ENCODE results near the gene NSG1. TPM values are rescaled to one million over a fixed set of nuclear protein-coding genes. Genes with fewer than 3 reads are reported as not detected.

NSG1 gene
- polyA plus RNA-seq, 4 donors = 0.27 to 12.2 (median 8.2) TPM; not detected in 1

GRCh38 chr4:4422856-4423499, 36.1 kb downstream of the NSG1 start:
- H3K27ac ChIP-seq (ENCODE audit: low read depth in 1 of 3, low read length in 2 of 3) = no peak overlapping the region
- DNase-seq (peak in 1 of 2 donors; percentile 11), FAIRE-seq (no peak)
- WGBS, 3 donors = 69 to 83% (median 80%) methylated on average over 12 of the region's 12 CpGs
- H3K9me3 ChIP-seq (ENCODE audit: control insufficient read depth in 2 of 2, insufficient read depth in 1 of 2, low read depth in 1 of 2, low read length in 1 of 2) = no peaks in the 10 kb centered on the region
- no peaks in the 10 kb centered on the region for H3K27me3 ChIP-seq (ENCODE audit: control insufficient read depth in 3 of 3, insufficient read depth in 3 of 3, low read length in 3 of 3)
- peaks cover 16 to 60% (median 20%) of the 10 kb centered on the region in 3 donors for H3K36me3 ChIP-seq (ENCODE audit: control insufficient read depth in 3 of 3, insufficient read depth in 2 of 3, low read depth in 1 of 3, low read length in 3 of 3)
- H3K4me1 ChIP-seq (ENCODE audit: control insufficient read depth in 3 of 3, insufficient read depth in 2 of 3, low read depth in 1 of 3, low read length in 2 of 3) = peaks cover 0 to 13% (median 0%) of the 10 kb centered on the region in 3 donors
- H3K4me3 ChIP-seq (ENCODE audit: low read depth in 1 of 3, low read length in 3 of 3) = no peak overlapping the region

GRCh38 chr4:4423706-4424498, 37.0 kb downstream of the NSG1 start:
- Histone ChIP-seq H3K27ac (ENCODE audit: low read depth in 1 of 3, low read length in 2 of 3) (no peak overlapping the region), H3K36me3 (ENCODE audit: control insufficient read depth in 3 of 3, insufficient read depth in 2 of 3, low read depth in 1 of 3, low read length in 3 of 3) (peaks cover 13 to 62% (median 16%) of the 10 kb centered on the region in 3 donors)
- FAIRE-seq = no peak

GRCh38 chr4:4424499-4425115, 37.7 kb downstream of the NSG1 start:
- H3K4me1 ChIP-seq (ENCODE audit: control insufficient read depth in 3 of 3, insufficient read depth in 2 of 3, low read depth in 1 of 3, low read length in 2 of 3) = peaks cover 0 to 13% (median 0%) of the 10 kb centered on the region in 3 donors
- H3K27me3 ChIP-seq (ENCODE audit: control insufficient read depth in 3 of 3, insufficient read depth in 3 of 3, low read length in 3 of 3) = no peaks in the 10 kb centered on the region
- H3K36me3 ChIP-seq (ENCODE audit: control insufficient read depth in 3 of 3, insufficient read depth in 2 of 3, low read depth in 1 of 3, low read length in 3 of 3) = peaks cover 13 to 61% (median 14%) of the 10 kb centered on the region in 3 donors
- no peak overlapping the region for H3K4me3 ChIP-seq (ENCODE audit: low read depth in 1 of 3, low read length in 3 of 3)
- FAIRE-seq (no peak), DNase-seq (no peak)
- no peaks in the 10 kb centered on the region for H3K9me3 ChIP-seq (ENCODE audit: control insufficient read depth in 2 of 2, insufficient read depth in 1 of 2, low read depth in 1 of 2, low read length in 1 of 2)
- H3K27ac ChIP-seq (ENCODE audit: low read depth in 1 of 3, low read length in 2 of 3) = no peak overlapping the region
- WGBS, 3 donors = 88 to 92% (median 92%) methylated on average over 8 of the region's 8 CpGs

More at GRCh38 chr4:4423706-4424498, 37.0 kb downstream of the NSG1 start:
- Histone ChIP-seq H3K4me3 (ENCODE audit: low read depth in 1 of 3, low read length in 3 of 3) (no peak overlapping the region), H3K27me3 (ENCODE audit: control insufficient read depth in 3 of 3, insufficient read depth in 3 of 3, low read length in 3 of 3) (no peaks in the 10 kb centered on the region), H3K9me3 (ENCODE audit: control insufficient read depth in 2 of 2, insufficient read depth in 1 of 2, low read depth in 1 of 2, low read length in 1 of 2) (no peaks in the 10 kb centered on the region), H3K4me1 (ENCODE audit: control insufficient read depth in 3 of 3, insufficient read depth in 2 of 3, low read depth in 1 of 3, low read length in 2 of 3) (peaks cover 0 to 13% (median 0%) of the 10 kb centered on the region in 3 donors)
- DNase-seq = peak in 1 of 2 donors; percentile 18
- 78 to 86% (median 82%) methylated on average over 9 of the region's 9 CpGs for WGBS, 3 donors

GRCh38 chr4:4425119-4425690, 38.3 kb downstream of the NSG1 start:
- no peak overlapping the region for H3K27ac ChIP-seq (ENCODE audit: low read depth in 1 of 3, low read length in 2 of 3)
- FAIRE-seq (no peak), DNase-seq (no peak)
- no peak overlapping the region for H3K4me3 ChIP-seq (ENCODE audit: low read depth in 1 of 3, low read length in 3 of 3)
- no peaks in the 10 kb centered on the region for H3K27me3 ChIP-seq (ENCODE audit: control insufficient read depth in 3 of 3, insufficient read depth in 3 of 3, low read length in 3 of 3)
- 89 to 92% (median 91%) methylated on average over 13 of the region's 13 CpGs for WGBS, 3 donors
- H3K9me3 ChIP-seq (ENCODE audit: control insufficient read depth in 2 of 2, insufficient read depth in 1 of 2, low read depth in 1 of 2, low read length in 1 of 2) = no peaks in the 10 kb centered on the region
- peaks cover 0 to 13% (median 0%) of the 10 kb centered on the region in 3 donors for H3K4me1 ChIP-seq (ENCODE audit: control insufficient read depth in 3 of 3, insufficient read depth in 2 of 3, low read depth in 1 of 3, low read length in 2 of 3)
- peaks cover 10 to 56% (median 13%) of the 10 kb centered on the region in 3 donors for H3K36me3 ChIP-seq (ENCODE audit: control insufficient read depth in 3 of 3, insufficient read depth in 2 of 3, low read depth in 1 of 3, low read length in 3 of 3)

GRCh38 chr4:4425696-4426095, 38.8 kb downstream of the NSG1 start:
- H3K27me3 ChIP-seq (ENCODE audit: control insufficient read depth in 3 of 3, insufficient read depth in 3 of 3, low read length in 3 of 3) = no peaks in the 10 kb centered on the region
- H3K27ac ChIP-seq (ENCODE audit: low read depth in 1 of 3, low read length in 2 of 3) = no peak overlapping the region
- H3K4me1 ChIP-seq (ENCODE audit: control insufficient read depth in 3 of 3, insufficient read depth in 2 of 3, low read depth in 1 of 3, low read length in 2 of 3) = peaks cover 0 to 13% (median 0%) of the 10 kb centered on the region in 3 donors
- DNase-seq (no peak), FAIRE-seq (no peak)
- no peak overlapping the region for H3K4me3 ChIP-seq (ENCODE audit: low read depth in 1 of 3, low read length in 3 of 3)
- WGBS, 3 donors = 90 to 94% (median 93%) methylated on average over 7 of the region's 7 CpGs
- H3K36me3 ChIP-seq (ENCODE audit: control insufficient read depth in 3 of 3, insufficient read depth in 2 of 3, low read depth in 1 of 3, low read length in 3 of 3) = peaks cover 10 to 51% (median 11%) of the 10 kb centered on the region in 3 donors
- no peaks in the 10 kb centered on the region for H3K9me3 ChIP-seq (ENCODE audit: control insufficient read depth in 2 of 2, insufficient read depth in 1 of 2, low read depth in 1 of 2, low read length in 1 of 2)

GRCh38 chr4:4426511-4427120, 39.7 kb downstream of the NSG1 start:
- no peak for FAIRE-seq
- H3K27ac ChIP-seq (ENCODE audit: low read depth in 1 of 3, low read length in 2 of 3) = no peak overlapping the region
- WGBS, 3 donors = 87 to 94% (median 94%) methylated on average over 11 of the region's 11 CpGs
- peaks cover 3 to 47% (median 10%) of the 10 kb centered on the region in 3 donors for H3K36me3 ChIP-seq (ENCODE audit: control insufficient read depth in 3 of 3, insufficient read depth in 2 of 3, low read depth in 1 of 3, low read length in 3 of 3)
- no peak for DNase-seq
- no peaks in the 10 kb centered on the region for H3K27me3 ChIP-seq (ENCODE audit: control insufficient read depth in 3 of 3, insufficient read depth in 3 of 3, low read length in 3 of 3)
- H3K4me1 ChIP-seq (ENCODE audit: control insufficient read depth in 3 of 3, insufficient read depth in 2 of 3, low read depth in 1 of 3, low read length in 2 of 3) = peaks cover 0 to 13% (median 0%) of the 10 kb centered on the region in 3 donors
- H3K9me3 ChIP-seq (ENCODE audit: control insufficient read depth in 2 of 2, insufficient read depth in 1 of 2, low read depth in 1 of 2, low read length in 1 of 2) = no peaks in the 10 kb centered on the region
- H3K4me3 ChIP-seq (ENCODE audit: low read depth in 1 of 3, low read length in 3 of 3) = no peak overlapping the region

DNA sequence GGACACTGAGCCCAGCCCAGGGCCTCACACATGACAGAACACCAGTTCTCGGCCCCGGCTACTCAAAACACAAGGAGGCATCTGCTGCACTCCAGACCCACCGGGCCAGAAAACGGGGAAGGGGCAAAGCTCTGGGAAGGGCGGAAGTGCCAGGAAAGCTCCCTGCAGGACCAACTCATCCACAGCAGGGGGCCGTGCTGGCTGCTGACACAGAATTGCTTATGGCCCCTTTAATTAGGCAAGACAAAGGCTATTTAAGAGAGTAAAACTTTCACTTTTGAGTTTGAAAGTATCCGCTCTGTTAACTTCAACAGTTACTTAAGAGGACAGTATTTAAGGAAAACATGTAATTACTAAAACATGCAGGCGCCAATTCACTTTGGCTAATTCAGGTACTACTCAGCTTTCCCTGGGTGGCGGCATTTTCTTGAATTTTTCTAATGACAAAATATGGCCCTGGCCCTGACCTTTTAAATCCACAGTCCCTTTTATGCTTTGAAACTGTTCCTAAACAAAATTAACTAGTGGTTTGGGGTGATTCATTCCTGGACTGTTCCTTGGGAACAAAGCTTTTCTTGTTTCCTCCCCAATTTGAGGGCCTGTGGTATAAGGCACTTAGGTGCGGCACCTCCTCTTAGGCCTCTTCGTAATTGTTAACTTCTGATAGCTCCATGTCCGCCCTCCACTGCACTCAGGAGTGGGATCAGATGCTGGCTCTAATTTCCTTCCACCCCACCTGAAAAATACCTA, 40.4 kb downstream of the NSG1 start:
- FAIRE-seq = no peak
- Histone ChIP-seq H3K36me3 (ENCODE audit: control insufficient read depth in 3 of 3, insufficient read depth in 2 of 3, low read depth in 1 of 3, low read length in 3 of 3) (peaks cover 0 to 47% (median 10%) of the 10 kb centered on the region in 3 donors), H3K27me3 (ENCODE audit: control insufficient read depth in 3 of 3, insufficient read depth in 3 of 3, low read length in 3 of 3) (no peaks in the 10 kb centered on the region), H3K9me3 (ENCODE audit: control insufficient read depth in 2 of 2, insufficient read depth in 1 of 2, low read depth in 1 of 2, low read length in 1 of 2) (no peaks in the 10 kb centered on the region), H3K4me1 (ENCODE audit: control insufficient read depth in 3 of 3, insufficient read depth in 2 of 3, low read depth in 1 of 3, low read length in 2 of 3) (peaks cover 0 to 13% (median 0%) of the 10 kb centered on the region in 3 donors), H3K4me3 (ENCODE audit: low read depth in 1 of 3, low read length in 3 of 3) (no peak overlapping the region), H3K27ac (ENCODE audit: low read depth in 1 of 3, low read length in 2 of 3) (no peak overlapping the region)
- no peak for DNase-seq
- 79 to 85% (median 84%) methylated on average over 12 of the region's 12 CpGs for WGBS, 3 donors
